RCC 7860 (cell line): ENCODE results near the gene SMPD3.

Experiments
- DNase-seq: peaks from one replicate; pipeline ENCODE4 v3.0.0-alpha.2; 2015; ENCODE audit warnings: low spot score
- FAIRE-seq: peaks from 2 replicates; lab custom pipeline; 2012; peaks lifted over from hg19 to GRCh38; lab: Jason Lieb, UNC

SMPD3 gene

GRCh38 chr16:68473358-68474070 is 25.2 kb upstream of the SMPD3 start:
- DNase-seq (no peak), FAIRE-seq (no peak)

GRCh38 chr16:68472581-68472980 is 24.3 kb upstream of the SMPD3 start:
- no peak for FAIRE-seq
- no peak for DNase-seq

GRCh38 chr16:68470461-68471150 is 22.3 kb upstream of the SMPD3 start:
- DNase-seq, result no peak
- no peak for FAIRE-seq

GRCh38 chr16:68469796-68470460 is 21.6 kb upstream of the SMPD3 start:
- no peak for FAIRE-seq

GRCh38 chr16:68468842-68469241 is 20.5 kb upstream of the SMPD3 start:
- no peak for FAIRE-seq
- no peak for DNase-seq

More at GRCh38 chr16:68469796-68470460, 21.6 kb upstream of the SMPD3 start:
- DNase-seq, result no peak

- DNase-seq (no peak), FAIRE-seq (no peak)
Measured at GRCh38 chr16:68466174-68466573, 17.9 kb upstream of the SMPD3 start.

GRCh38 chr16:68463904-68464303 is 15.6 kb upstream of the SMPD3 start:
- FAIRE-seq (no peak), DNase-seq (no peak)

- no peak for FAIRE-seq
Measured at GRCh38 chr16:68460067-68460466, 11.8 kb upstream of the SMPD3 start.

GRCh38 chr16:68459457-68459856 is 11.1 kb upstream of the SMPD3 start:
- DNase-seq (no peak), FAIRE-seq (no peak)

More at GRCh38 chr16:68460067-68460466, 11.8 kb upstream of the SMPD3 start:
- DNase-seq, result no peak

GRCh38 chr16:68458551-68458950 is 10.2 kb upstream of the SMPD3 start:
- FAIRE-seq (no peak), DNase-seq (no peak)

- DNase-seq (no peak), FAIRE-seq (no peak)
Measured at GRCh38 chr16:68458101-68458500, 9.8 kb upstream of the SMPD3 start.

- no peak for FAIRE-seq
Measured at GRCh38 chr16:68455631-68456030, 7.3 kb upstream of the SMPD3 start.

GRCh38 chr16:68454920-68455435 is 6.7 kb upstream of the SMPD3 start:
- FAIRE-seq, result no peak
- no peak for DNase-seq

More at GRCh38 chr16:68455631-68456030, 7.3 kb upstream of the SMPD3 start:
- no peak for DNase-seq

GRCh38 chr16:68453816-68454215 is 5.5 kb upstream of the SMPD3 start:
- DNase-seq (no peak), FAIRE-seq (no peak)

- FAIRE-seq (no peak), DNase-seq (no peak)
Measured at GRCh38 chr16:68452176-68452575, 3.9 kb upstream of the SMPD3 start.

GRCh38 chr16:68451676-68452075 is 3.4 kb upstream of the SMPD3 start:
- FAIRE-seq, result no peak
- no peak for DNase-seq

GRCh38 chr16:68450741-68451255 is 2.5 kb upstream of the SMPD3 start:
- FAIRE-seq (no peak), DNase-seq (no peak)

- DNase-seq (no peak), FAIRE-seq (no peak)
Measured at GRCh38 chr16:68447653-68448359, 502 bp downstream of the SMPD3 start.

- DNase-seq (no peak), FAIRE-seq (no peak)
Measured at GRCh38 chr16:68446681-68447652, 1.3 kb downstream of the SMPD3 start.

- no peak for DNase-seq
- FAIRE-seq, result no peak
Measured at GRCh38 chr16:68445458-68445857, 2.9 kb downstream of the SMPD3 start.
